Common myeloid progenitor, CD34-positive (primary cell): ENCODE data around the gene CD1D.
"Not testable (repeated sequence)": the region's sequence is repeated elsewhere in the genome, so short reads cannot be mapped to it uniquely, and the experiment has no call there.

ENCODE experiments used
- CTCF ChIA-PET: fragments of 350-600 bp; sonication (Branson Sonifier 250); formaldehyde crosslinking; loops from one replicate; lab custom pipeline; 2021; ENCODE audit warnings: antibody characterized with exemption; lab: Charles Lee
- POLR2A ChIA-PET: fragments of 350-600 bp; sonication (Branson Sonifier 250); formaldehyde crosslinking; loops from one replicate; lab custom pipeline; 2021; ENCODE audit warnings: antibody characterized with exemption; lab: Charles Lee
- DNase-seq, 3 donors: peaks; one replicate each; pipeline versions ENCODE4 v3.0.0 to v3.0.0-alpha.2; 2013
- H3K27ac ChIP-seq, 2 experiments: 1 replicate in 1 of 2; 2 replicates in 1 of 2; pipeline ENCODE4 v1.7.0; 2013; ENCODE audit warnings: inconsistent platforms in 2 of 2, low read length in 2 of 2, mild to moderate bottlenecking in 2 of 2, low read depth in 1 of 2, moderate library complexity in 1 of 2; ENCODE audit not compliant: severe bottlenecking in 2 of 2, insufficient read depth in 1 of 2, poor library complexity in 1 of 2
- H3K27me3 ChIP-seq, 5 experiments: replicated peaks in 2 of 5; 1 replicate in 3 of 5; 2 replicates in 2 of 5; pipeline versions ENCODE4 v1.6.1 to v1.7.0; 2013; ENCODE audit warnings: low read length in 4 of 5, mild to moderate bottlenecking in 2 of 5, moderate library complexity in 2 of 5, inconsistent platforms in 1 of 5; ENCODE audit not compliant: insufficient read depth in 5 of 5, control insufficient read depth in 4 of 5
- H3K36me3 ChIP-seq, 4 experiments: 1 replicate in 2 of 4; 2 replicates in 2 of 4; pipeline versions ENCODE4 v1.6.1 to v1.7.0; 2013; ENCODE audit warnings: low read length in 3 of 4, control low read depth in 1 of 4, mild to moderate bottlenecking in 1 of 4; ENCODE audit not compliant: control insufficient read depth in 4 of 4, insufficient read depth in 4 of 4
- H3K4me1 ChIP-seq, 4 experiments: 1 replicate in 3 of 4; 2 replicates in 1 of 4; pipeline versions ENCODE4 v1.6.1 to v1.7.1; 2013; ENCODE audit warnings: low read length in 3 of 4, mild to moderate bottlenecking in 3 of 4, control low read depth in 1 of 4, inconsistent platforms in 1 of 4, moderate library complexity in 1 of 4; ENCODE audit not compliant: control insufficient read depth in 4 of 4, insufficient read depth in 4 of 4; ENCODE audit errors: control extremely low read depth in 1 of 4
- H3K4me3 ChIP-seq, 7 experiments: 1 replicate in 4 of 7; 2 replicates in 3 of 7; pipeline versions ENCODE4 v1.5.1 to v1.7.0; 2013; ENCODE audit warnings: mild to moderate bottlenecking in 7 of 7, low read length in 6 of 7, moderate library complexity in 6 of 7, inconsistent platforms in 2 of 7, low read depth in 2 of 7, control low read depth in 1 of 7; ENCODE audit not compliant: insufficient read depth in 4 of 7, control insufficient read depth in 1 of 7; ENCODE audit errors: extremely low read depth in 1 of 7
- H3K9me3 ChIP-seq, 5 experiments: 1 replicate in 4 of 5; 2 replicates in 1 of 5; pipeline versions ENCODE4 v1.6.1 to v1.7.1; 2013; ENCODE audit warnings: low read length in 4 of 5, mild to moderate bottlenecking in 2 of 5, inconsistent platforms in 1 of 5, low read depth in 1 of 5, moderate library complexity in 1 of 5; ENCODE audit not compliant: control insufficient read depth in 4 of 5, insufficient read depth in 2 of 5; ENCODE audit errors: control extremely low read depth in 1 of 5
- WGBS: methylation state at CpG from one replicate; pipeline ENCODE4 v1.1.5; 2013; ENCODE audit not compliant: insufficient coverage; 5-methylcytosine and 5-hydroxymethylcytosine counted together

The CD1D gene

GRCh38 chr1:158169105-158169504, 11.6 kb upstream of the CD1D start:
- DNase-seq = no peak
- ChIA-PET CTCF (no interaction called here), POLR2A (no interaction called here)
- Histone ChIP-seq H3K4me3 (no peak overlapping the region), H3K9me3 (peaks cover 0 to 6% (median 0%) of the 10 kb centered on the region in 5 experiments), H3K27ac (no peak overlapping the region), H3K27me3 (peaks cover 0 to 2% (median 0%) of the 10 kb centered on the region in 5 experiments), H3K36me3 (no peaks in the 10 kb centered on the region), H3K4me1 (no peaks in the 10 kb centered on the region)

- H3K36me3 ChIP-seq, POLR2A ChIA-PET, CTCF ChIA-PET, H3K9me3 ChIP-seq, H3K27ac ChIP-seq, DNase-seq, H3K4me3 ChIP-seq: not testable (repeated sequence)
- peaks cover 4 to 14% (median 6%) of the 10 kb centered on the region in 4 experiments for H3K4me1 ChIP-seq
- H3K27me3 ChIP-seq = peaks cover 0 to 49% (median 17%) of the 10 kb centered on the region in 5 experiments
- WGBS = 100% methylated on average over 2 of the region's 5 CpGs
These were observed 4.8 kb upstream of the CD1D start for GRCh38 chr1:158175915-158176314.

GRCh38 chr1:158176399-158176798, 4.3 kb upstream of the CD1D start:
- no peaks in the 10 kb centered on the region for H3K36me3 ChIP-seq
- POLR2A ChIA-PET = no interaction called here
- H3K27me3 ChIP-seq = peaks cover 0 to 54% (median 18%) of the 10 kb centered on the region in 5 experiments
- no peak overlapping the region for H3K27ac ChIP-seq
- H3K9me3 ChIP-seq = no peaks in the 10 kb centered on the region
- CTCF ChIA-PET = no interaction called here
- DNase-seq = no peak
- H3K4me3 ChIP-seq = no peak overlapping the region
- WGBS = 100% methylated on average over 1 of the region's 5 CpGs
- peaks cover 5 to 19% (median 10%) of the 10 kb centered on the region in 4 experiments for H3K4me1 ChIP-seq

GRCh38 chr1:158176849-158177699, 3.6 kb upstream of the CD1D start:
- H3K9me3 ChIP-seq, DNase-seq, POLR2A ChIA-PET, H3K27ac ChIP-seq, CTCF ChIA-PET, H3K36me3 ChIP-seq: not testable (repeated sequence)
- peaks cover 0 to 61% (median 23%) of the 10 kb centered on the region in 5 experiments for H3K27me3 ChIP-seq
- WGBS = 74% methylated on average over 17 of the region's 20 CpGs
- H3K4me1 ChIP-seq = peaks cover 5 to 21% (median 14%) of the 10 kb centered on the region in 4 experiments
- H3K4me3 ChIP-seq = peak overlapping the region in 3 of 7 experiments; percentile 33 to 45 (median 38)

GRCh38 chr1:158177700-158178450, 2.8 kb upstream of the CD1D start:
- POLR2A ChIA-PET = no interaction called here
- peak; percentile 30 to 57 (median 33) for DNase-seq

GRCh38 chr1:158179301-158180041, 1.2 kb upstream of the CD1D start:
- CTCF ChIA-PET = interaction anchor here (0.8 to 1.4 kb wide), 4 partner anchors 12 to 150 kb away, joined by 3 to 4 read pairs (median 4); no protein-coding TSS in a partner anchor
- Histone ChIP-seq H3K4me3 (no peak overlapping the region), H3K9me3 (no peaks in the 10 kb centered on the region), H3K4me1 (peaks cover 5 to 21% (median 14%) of the 10 kb centered on the region in 4 experiments), H3K27ac (no peak overlapping the region), H3K27me3 (peaks cover 0 to 80% (median 27%) of the 10 kb centered on the region in 5 experiments), H3K36me3 (no peaks in the 10 kb centered on the region)
- POLR2A ChIA-PET = no interaction called here
- peak in 1 of 3 donors; percentile 17 for DNase-seq
- 92% methylated on average over 4 of the region's 4 CpGs for WGBS

More at GRCh38 chr1:158177700-158178450, 2.8 kb upstream of the CD1D start:
- Histone ChIP-seq H3K4me1 (peaks cover 5 to 21% (median 14%) of the 10 kb centered on the region in 4 experiments), H3K4me3 (peak overlapping the region in 4 of 7 experiments; percentile 33 to 45 (median 36)), H3K27me3 (peaks cover 0 to 69% (median 25%) of the 10 kb centered on the region in 5 experiments), H3K27ac (no peak overlapping the region), H3K36me3 (no peaks in the 10 kb centered on the region), H3K9me3 (no peaks in the 10 kb centered on the region)
- CTCF ChIA-PET = interaction anchor here (1.4 kb wide), 2 partner anchors 10 to 152 kb away, joined by 4 read pairs; no protein-coding TSS in a partner anchor
- 48% methylated on average over 29 of the region's 34 CpGs for WGBS
